Cardiac fibroblast (primary cell): Measurements from ENCODE around the gene RHCE.
"Not testable (repeated sequence)": the region's sequence is repeated elsewhere in the genome, so short reads cannot be mapped to it uniquely, and the experiment has no call there.

Experiments
- DNase-seq, 2 donors: peaks; one replicate each; pipeline versions ENCODE4 v3.0.0 to v3.0.0-alpha.2; 2010; ENCODE audit warnings: low read depth in 2 of 2
- H3K4me3 ChIP-seq, 2 donors: replicated peaks in 1 of 2; 1 replicate in 1 of 2; 2 replicates in 1 of 2; pipeline ENCODE4 v1.5.1; 2011; ENCODE audit warnings: low read depth in 2 of 2, low read length in 2 of 2, mild to moderate bottlenecking in 2 of 2, moderate library complexity in 1 of 2
- TF ChIP-seq, protein P1 (sequence below): IDR thresholded peaks from one replicate; pipeline ENCODE4 v1.5.1; 2011; ENCODE audit warnings: low read depth, mild to moderate bottlenecking, low read length, inconsistent platforms

RHCE gene

DNA sequence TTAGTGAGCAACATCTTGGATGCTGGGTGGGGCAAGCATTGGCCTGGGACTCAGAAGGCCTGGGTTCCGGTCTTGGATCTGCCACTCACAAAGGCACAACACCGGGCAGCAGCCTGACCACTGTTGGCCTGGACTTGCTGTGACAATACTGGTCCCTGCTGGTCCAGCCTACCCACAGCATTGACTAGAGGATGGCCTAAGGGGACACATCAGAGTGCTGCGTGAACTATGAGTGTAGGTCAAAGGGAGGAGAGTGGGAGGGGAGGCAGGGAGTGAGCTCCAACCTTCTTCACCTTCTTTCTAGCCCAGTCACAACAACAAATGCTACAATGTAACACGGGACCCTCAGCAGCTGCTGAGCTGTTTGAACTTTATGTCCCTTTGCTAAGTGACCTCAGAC is 51.4 kb downstream of the RHCE start:
- no peak for DNase-seq
- TF ChIP-seq, protein P1, sequence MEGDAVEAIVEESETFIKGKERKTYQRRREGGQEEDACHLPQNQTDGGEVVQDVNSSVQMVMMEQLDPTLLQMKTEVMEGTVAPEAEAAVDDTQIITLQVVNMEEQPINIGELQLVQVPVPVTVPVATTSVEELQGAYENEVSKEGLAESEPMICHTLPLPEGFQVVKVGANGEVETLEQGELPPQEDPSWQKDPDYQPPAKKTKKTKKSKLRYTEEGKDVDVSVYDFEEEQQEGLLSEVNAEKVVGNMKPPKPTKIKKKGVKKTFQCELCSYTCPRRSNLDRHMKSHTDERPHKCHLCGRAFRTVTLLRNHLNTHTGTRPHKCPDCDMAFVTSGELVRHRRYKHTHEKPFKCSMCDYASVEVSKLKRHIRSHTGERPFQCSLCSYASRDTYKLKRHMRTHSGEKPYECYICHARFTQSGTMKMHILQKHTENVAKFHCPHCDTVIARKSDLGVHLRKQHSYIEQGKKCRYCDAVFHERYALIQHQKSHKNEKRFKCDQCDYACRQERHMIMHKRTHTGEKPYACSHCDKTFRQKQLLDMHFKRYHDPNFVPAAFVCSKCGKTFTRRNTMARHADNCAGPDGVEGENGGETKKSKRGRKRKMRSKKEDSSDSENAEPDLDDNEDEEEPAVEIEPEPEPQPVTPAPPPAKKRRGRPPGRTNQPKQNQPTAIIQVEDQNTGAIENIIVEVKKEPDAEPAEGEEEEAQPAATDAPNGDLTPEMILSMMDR = no peak

DNA sequence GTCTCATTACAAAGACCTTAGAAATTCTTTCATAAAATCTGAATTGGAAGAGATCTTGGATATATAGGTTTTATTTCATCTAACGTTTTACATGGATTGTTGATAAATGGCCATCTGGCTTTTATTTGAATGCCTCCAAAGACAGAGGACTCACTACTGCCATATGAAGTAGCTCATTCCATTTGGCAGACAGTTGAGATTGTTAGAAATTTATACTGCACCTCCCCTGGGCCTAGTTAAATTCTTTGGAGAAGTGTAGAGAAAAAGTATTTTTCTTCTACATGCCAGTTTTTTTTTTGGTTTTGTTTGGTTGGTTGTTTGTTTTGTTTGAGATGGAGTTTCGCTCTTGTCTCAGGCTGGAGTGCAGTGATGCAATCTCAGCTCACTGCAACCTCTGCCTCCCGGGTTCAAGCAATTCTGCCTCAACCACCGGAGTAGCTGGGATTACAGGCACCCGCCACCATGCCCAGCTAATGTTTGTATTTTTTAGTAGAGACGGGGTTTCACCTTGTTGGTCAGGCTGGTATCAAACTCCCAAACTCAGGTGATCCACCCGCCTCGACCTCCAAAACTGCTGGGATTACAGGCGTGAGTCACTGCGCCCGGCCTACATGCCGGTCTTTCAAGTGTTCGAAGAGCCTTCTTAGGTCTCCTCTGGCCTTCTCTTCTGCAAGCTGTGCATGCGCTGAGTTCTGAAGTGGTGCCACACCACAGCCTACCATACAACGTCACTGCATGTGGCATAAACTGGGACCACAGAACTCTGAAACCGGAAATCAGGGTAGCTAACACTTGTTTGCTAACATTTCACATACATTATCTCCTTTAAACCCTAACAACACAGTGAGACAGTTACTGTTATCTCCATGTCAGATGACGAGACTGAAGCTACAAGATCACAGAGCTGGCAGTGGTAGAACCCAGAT is 57.7 kb downstream of the RHCE start:
- not testable (repeated sequence) for H3K4me3 ChIP-seq, DNase-seq

More for the DNA sequence above, 51.4 kb downstream of the RHCE start:
- no peak overlapping the region for H3K4me3 ChIP-seq

DNA sequence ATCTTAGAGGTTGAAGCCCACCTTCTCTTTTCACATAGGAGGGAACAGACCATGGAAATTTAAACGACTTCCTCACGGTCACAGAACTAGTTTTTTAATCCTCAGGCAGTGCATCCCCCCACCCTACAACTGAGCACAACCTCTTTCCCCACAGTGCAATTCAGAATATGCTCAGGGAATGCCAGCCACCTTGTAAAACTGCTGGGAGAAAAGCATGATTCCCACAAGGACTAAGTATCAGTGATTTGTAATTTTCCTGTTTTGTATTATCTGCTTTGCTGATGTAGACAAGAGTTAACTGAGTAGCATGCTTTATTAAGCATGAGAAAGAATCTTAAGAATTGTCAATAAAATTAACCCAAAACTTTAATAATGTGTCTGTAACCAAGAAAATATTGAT is 58.7 kb downstream of the RHCE start:
- DNase-seq = peak in 1 of 2 donors; percentile 28
- TF ChIP-seq, protein P1 = no peak
- H3K4me3 ChIP-seq = no peak overlapping the region

DNA sequence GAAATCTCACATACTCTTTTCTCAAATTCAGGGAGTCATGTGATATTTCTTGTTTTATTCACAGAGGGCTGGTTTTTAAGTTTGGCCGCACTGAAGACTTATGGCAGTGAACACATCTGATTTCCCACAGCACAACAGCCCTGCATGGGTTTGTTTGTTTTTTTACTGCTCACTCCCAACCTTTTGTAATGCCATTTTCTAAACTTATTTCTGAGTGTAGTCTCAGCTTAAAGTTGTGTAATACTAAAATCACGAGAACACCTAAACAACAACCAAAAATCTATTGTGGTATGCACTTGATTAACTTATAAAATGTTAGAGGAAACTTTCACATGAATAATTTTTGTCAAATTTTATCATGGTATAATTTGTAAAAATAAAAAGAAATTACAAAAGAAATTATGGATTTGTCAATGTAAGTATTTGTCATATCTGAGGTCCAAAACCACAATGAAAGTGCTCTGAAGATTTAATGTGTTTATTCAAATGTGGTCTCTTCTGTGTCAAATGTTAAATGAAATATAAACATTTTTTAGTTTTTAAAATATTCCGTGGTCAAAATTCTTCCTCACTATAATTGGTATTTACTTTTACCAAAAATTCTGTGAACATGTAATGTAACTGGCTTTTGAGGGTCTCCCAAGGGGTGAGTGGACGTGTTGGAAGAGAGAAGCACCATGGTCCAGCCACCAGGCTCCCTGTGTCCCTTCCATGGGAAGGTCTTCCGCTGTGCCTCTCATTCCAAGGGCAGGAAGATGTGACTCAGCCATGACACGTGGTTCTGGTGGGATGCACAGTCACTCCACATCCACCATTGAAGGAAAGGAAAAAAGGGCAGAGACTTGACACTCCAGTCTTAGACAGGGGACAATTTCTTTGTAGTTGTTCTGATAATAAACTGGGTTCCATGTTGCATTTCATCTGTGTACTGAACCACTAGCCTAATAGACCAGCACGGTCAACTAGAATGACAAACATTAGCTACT is 59.7 kb downstream of the RHCE start:
- TF ChIP-seq, protein P1 = no peak
- DNase-seq = peak; percentile 37 to 80
- H3K4me3 ChIP-seq = no peak overlapping the region

DNA sequence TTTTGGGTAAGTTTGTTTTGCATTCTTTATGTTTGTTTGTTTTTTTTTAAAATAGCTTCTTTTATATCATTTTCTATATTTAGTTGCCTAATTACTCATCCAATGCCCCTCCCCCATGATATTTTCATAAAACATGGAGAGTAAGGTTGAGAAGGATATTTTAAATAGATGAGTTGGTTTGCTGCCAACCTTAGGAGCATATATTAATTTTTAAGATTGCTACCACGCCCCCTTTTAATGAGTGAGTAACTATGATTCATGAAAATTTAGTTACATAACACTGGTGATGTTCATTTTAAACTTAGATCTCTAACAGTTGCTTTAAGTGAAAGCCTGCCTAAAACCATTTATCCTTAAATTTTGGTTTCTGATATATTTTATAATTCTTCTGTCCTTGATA is 63.8 kb downstream of the RHCE start:
- TF ChIP-seq, protein P1 = no peak
- peak in 1 of 2 donors; percentile 58 for DNase-seq
- H3K4me3 ChIP-seq = no peak overlapping the region

DNA sequence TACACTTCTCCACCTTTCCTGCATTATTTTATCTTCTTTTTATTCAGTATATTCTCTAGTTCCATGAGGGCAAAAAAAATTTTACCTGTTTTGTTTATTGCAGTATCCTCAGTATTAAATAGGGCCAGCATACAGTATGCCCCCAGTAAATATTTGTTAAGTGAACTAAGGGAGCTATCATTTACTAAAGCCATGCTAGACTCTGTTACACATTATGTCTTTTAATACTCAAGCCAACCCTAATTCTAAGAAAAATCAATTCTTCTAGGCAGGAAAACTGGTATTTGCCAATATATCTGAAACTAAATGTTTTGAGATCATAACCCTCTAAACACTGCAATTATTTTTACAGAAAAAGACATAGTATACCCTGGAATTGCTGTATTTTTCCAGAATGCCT is 64.2 kb downstream of the RHCE start:
- no peak for DNase-seq
- TF ChIP-seq, protein P1 = no peak
- no peak overlapping the region for H3K4me3 ChIP-seq
